HK-2 (cell line): Measurements from ENCODE around the gene OR6Q1.

ENCODE experiments used
- DNase-seq: peaks from one replicate; pipeline ENCODE4 v3.0.0-alpha.2; 2018; ENCODE audit not compliant: unreplicated experiment

Gene OR6Q1

DNA sequence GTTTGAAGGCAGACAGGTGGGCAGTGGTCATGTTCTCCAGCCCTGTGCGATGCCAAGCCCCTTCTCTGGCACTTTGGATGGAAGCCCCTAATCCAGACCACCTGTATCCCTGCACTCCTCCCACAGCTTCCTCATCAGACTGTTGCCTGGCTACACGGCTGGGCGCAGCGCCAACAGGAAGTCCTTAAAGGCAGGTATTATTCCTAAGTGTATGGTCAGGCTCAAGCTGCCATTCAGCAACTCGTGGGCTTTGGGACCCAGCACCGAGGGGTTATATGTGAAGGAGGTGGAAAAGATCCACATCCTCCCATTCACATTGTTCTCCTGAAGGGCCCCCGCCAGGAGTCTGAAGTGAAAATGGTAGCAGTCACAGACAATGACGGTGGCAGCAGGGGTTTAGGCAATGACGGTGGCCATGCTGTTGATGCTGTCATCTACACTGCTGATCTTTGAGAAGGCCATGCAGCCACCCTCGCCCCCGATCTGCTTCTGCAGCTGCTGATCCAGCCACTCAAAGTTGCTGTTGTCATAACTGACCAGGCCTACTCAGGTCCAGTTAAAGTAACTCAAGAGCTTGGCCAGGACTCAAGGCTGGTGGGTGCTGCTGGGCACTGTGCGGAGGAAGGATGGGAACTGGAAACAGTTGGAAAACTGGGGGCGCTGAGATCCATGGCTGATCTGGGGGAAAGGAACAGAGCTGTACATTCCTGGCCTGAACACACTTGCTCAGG lies 27.7 kb downstream of the OR6Q1 start:
- peak; percentile 19 for DNase-seq

- DNase-seq = peak; percentile 45
Observed at GRCh38 chr11:58059007-58059350, 28.2 kb downstream of the OR6Q1 start.

- peak; percentile 13 for DNase-seq
Observed at GRCh38 chr11:58060535-58060934, 29.8 kb downstream of the OR6Q1 start.

GRCh38 chr11:58060939-58061672 lies 30.4 kb downstream of the OR6Q1 start:
- peak; percentile 21 for DNase-seq

- peak; percentile 20 for DNase-seq
Observed at GRCh38 chr11:58061813-58062212, 31.1 kb downstream of the OR6Q1 start.

- DNase-seq = no peak
Observed at GRCh38 chr11:58067685-58068084, 36.9 kb downstream of the OR6Q1 start.

- no peak for DNase-seq
Observed at GRCh38 chr11:58068655-58069054, 37.9 kb downstream of the OR6Q1 start.

- no peak for DNase-seq
Observed at GRCh38 chr11:58070585-58070984, 39.8 kb downstream of the OR6Q1 start.

DNA sequence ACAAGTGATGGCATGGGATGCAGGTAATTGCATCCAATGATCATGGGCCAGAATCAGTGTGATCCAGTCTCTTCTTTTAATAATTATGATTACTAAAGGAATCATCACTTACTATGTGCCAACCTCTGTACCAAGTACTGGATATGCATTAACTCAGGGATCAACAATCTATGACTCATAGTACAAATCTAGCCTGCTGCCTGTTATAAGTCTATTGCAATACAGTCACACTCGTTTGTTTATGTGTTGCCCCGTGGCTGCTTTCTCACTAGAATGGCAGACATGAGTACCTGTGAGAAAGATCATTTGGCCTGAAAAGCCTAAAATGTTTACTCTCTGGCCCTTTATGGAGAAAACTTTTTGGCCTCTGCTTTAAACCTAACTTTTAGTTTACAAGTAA lies 45.0 kb downstream of the OR6Q1 start:
- no peak for DNase-seq
